ENCODE data around the gene ZNF429.
"Not testable (repeated sequence)": the region's sequence is repeated elsewhere in the genome, so short reads cannot be mapped to it uniquely, and the experiment has no call there.

The ZNF429 gene

DNA sequence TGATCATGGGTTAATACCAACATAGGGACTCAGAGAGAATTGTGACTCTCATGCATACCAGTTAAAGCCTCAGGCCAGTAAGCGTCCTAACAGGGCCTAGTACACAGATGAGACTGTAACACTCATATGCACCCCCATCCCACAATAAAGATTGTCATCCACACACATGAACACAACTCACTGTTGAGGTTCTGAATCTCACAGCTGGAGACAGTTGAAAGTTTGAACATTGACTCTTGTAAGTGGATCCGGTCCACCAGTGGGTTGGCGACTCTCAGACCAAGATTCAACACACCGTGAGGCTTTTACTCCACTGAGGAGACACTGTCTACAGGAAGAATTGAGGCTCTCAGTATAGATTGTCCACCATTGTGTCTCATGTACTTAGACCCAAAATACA is 88.1 kb downstream of the ZNF429 start:
- no peak for DNase-seq

DNA sequence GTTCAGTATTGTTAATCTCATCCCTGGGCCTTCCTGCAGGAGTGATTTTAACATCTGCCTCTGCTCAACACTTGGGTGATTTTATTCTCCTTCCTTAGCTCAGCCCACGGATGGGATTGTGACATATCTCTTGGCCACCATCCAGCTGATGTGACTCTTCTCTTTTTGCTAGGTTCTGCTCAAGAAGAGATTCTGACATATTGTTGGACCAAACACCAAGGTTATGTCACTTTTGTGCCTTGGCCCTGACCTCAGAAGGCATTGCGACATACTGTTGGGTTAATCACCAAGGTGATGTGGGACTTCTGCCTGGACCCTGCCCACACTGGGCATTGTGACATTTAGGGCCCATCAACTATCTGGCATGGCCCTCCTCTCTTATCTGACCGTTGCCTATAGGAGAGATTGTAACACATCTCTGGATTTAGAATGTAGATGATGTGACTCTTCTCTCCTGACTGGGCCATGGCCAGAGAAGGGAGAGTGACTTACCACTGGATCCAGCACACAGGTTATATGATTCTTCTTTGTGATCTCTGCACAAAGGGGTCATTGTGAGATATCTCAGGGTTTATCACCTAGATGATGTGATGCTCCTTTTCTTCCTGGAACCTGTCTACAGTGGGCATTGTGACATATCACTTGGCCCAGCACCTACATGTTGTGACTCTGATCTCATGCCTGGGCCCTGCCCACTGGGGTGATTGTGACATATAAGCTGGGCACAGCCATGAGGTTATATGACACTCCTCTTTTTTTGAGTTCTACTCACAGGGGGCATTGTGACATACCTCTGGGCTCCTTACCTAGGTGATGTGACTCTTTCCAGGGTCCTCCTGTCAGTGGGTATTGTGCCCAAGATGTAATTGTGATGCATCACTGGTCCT is 88.8 kb downstream of the ZNF429 start:
- DNase-seq, result no peak

DNA sequence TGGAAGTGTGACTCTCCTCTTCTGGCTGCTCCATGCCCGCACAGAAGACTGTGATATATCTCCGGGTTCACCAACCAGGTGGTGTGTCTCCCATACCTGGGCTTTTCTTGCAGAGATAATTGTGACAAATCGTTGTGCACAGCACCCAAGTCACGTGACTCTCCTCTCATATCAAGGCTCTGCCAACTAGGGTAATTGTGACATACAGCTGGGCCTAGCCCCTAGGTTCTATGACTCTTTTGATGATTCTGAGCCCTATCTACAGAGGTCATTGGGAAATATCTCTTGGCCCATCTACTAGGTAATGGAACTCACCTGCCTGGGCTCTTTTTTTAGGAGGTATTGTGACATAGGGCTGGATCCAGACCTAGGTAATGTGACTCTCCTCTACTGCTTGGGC is 89.8 kb downstream of the ZNF429 start:
- no peak for DNase-seq

DNA sequence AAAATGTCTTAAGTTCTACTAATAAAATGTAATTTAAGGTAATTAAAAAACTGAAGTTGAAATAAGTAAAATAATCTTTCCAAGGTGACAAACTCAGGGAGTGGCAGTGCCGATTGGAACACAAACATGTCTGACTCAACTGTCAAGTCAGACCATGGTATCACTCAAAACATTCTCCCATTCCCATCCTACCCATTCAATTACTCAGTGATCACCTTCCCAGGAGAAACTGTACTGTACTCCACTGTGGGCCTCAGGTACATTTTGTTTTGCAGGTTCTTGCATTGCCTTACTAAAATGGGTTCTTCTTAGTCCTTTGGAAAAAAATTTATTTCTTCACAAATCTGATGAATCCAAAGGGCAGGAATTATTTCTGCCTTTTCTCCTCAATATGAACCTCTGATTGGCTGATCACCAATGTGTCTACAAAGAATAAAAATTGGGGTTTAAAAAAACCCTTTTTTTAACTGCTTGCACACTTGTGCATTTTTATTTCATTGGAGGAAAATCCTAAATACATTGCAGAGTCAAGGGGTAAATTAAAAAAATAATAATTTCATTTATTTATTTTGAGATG is 96.8 kb downstream of the ZNF429 start:
- no peak for DNase-seq

DNA sequence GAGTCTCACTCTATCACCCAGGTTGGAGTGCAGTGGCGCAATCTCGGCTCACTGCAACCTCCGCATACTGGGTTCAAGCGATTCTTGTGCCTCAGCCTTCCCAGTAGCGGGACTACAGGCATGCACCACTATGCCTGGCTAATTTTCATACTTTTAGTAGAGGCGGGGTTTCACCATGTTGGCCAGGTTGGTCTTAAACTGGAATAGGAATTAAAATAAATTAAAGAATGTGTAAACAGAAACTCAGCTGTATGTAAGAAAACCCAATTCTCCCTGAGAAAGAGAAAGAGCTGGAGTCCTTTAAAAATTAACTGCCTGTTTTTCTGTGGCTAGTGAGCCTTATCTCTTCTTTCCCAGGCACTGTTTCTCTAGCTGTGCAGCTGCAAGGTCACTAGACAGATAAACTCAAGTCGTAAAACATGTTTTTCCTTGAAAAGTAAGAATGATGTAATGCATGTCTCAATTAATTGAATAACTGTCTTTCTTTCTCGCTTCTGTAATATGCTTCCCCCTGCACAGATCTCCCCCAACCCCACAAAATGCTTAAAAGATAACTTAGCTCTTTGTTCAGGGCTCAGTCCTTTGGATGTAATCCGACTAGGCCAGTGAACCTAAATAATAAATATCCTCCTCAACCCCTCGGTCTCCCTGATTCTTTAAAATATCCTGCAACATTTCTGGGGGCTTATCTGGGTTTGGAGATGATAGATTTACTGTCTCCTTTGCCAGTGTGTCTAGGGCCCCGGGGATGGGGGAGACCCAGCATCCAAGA is 97.4 kb downstream of the ZNF429 start:
- DNase-seq, result not testable (repeated sequence)

DNA sequence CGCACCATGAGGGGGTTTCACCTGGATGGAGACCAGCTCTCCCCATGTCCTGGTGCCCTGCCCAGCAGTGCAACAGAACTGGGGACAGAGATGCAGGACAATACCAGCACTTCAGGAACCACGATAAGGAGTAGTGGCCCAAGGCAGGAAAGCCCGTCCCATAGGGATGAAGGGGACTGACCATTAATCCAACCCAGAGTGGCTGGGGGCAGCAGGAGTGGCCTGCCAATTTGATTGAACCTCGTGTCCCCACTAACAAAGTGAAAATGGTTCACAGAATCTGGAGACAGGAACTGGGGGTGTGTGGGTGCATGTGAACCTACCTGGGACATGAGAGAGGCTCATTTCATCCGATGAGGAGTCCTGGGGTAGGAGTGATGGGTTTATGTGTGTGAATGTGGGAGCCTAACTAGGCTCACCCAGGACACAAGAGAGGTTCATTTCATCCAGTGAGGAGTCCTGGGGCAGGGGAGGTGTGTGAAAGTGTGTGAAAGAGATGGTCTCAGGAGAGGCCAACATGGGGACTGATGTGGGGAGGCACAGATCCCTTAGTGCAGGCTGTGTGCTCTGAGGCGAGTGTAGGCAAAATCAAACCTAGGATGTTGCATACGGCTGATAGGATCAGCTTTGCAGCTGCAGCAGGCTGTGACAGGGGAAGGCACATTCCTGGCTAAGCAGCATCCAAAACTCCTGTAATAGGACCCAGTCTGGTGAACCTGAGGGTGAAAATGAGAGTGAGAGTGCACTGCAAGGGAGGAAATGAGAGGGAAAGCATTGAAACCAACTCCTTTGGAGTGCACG is 98.2 kb downstream of the ZNF429 start:
- no peak for DNase-seq

DNA sequence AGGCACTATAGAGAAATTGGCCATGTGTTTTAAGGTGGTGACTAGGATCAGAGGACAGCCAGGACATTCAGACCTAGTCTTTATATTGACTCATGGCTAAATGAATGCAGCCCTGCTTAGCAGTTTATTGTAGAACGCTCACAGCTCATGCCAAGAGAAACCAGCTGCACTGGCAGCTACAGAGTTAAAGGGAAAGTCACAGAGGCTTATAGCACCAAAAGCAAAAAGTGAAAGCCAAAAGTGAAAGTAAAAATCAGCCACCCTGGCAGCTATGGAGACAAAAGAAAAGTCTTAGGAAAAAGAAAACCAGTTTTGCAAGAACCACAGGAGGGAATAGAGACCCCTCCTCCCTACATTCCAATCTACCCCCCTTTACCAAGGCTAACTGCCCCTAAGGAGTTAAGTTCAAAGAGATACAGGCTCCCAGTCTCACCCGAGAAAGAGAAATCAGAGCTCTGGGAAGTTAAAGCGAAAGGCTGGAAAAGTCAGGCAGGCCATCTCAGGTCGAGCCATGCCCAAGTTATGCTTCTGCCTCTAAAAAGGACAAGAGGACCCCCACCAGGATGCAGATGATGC is 99.0 kb downstream of the ZNF429 start:
- DNase-seq, result no peak
